ENCODE measurements around the gene GNG11. TPM values are rescaled to one million over a fixed set of nuclear protein-coding genes. Genes with fewer than 3 reads are reported as not detected.

The GNG11 gene
- total RNA-seq, 3 donors from 2014 or later (not counting 1 experiment from before 2014, with no cell fraction given) = 0.57 to 4.0 (median 1.5) TPM

DNA sequence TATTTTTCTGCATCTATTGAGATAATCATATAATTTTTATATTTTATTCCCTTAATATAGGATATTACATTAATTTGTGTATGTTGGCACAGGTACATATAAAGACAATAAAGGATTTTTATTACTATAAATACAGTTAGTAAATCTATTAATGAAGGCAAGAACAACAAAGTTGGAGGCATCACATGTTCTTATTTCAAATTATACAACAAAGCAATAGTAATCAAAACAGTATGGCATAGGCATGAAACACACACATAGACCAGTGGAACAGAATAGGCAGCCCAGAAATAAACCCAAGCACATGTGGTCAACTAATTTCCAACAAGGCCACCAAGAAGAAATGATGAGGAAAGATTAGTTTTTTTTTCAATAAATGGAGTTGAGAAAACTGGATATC, 42.2 kb upstream of the GNG11 start:
- Histone ChIP-seq H3K27ac (ENCODE audit: low read length) (no peak overlapping the region), H3K4me3 (ENCODE audit: low read length) (no peak overlapping the region), H3K27me3 (ENCODE audit: control insufficient read depth, insufficient read depth, low read length) (no peaks in the 10 kb centered on the region), H3K36me3 (ENCODE audit: control insufficient read depth, insufficient read depth, low read length) (no peaks in the 10 kb centered on the region), H3K4me1 (ENCODE audit: control insufficient read depth, insufficient read depth, low read length) (no peaks in the 10 kb centered on the region), H3K9me3 (ENCODE audit: control insufficient read depth, insufficient read depth, low read length) (no peaks in the 10 kb centered on the region)
- H3K27me3 Mint-ChIP-seq (ENCODE audit: low read depth in 2 of 2) = peaks cover 8 to 12% of the 10 kb centered on the region in 2 donors
- H3K36me3 Mint-ChIP-seq = no peaks in the 10 kb centered on the region
- H3K4me1 Mint-ChIP-seq = peaks cover 0 to 6% of the 10 kb centered on the region in 2 donors
- TF ChIP-seq, protein P1, sequence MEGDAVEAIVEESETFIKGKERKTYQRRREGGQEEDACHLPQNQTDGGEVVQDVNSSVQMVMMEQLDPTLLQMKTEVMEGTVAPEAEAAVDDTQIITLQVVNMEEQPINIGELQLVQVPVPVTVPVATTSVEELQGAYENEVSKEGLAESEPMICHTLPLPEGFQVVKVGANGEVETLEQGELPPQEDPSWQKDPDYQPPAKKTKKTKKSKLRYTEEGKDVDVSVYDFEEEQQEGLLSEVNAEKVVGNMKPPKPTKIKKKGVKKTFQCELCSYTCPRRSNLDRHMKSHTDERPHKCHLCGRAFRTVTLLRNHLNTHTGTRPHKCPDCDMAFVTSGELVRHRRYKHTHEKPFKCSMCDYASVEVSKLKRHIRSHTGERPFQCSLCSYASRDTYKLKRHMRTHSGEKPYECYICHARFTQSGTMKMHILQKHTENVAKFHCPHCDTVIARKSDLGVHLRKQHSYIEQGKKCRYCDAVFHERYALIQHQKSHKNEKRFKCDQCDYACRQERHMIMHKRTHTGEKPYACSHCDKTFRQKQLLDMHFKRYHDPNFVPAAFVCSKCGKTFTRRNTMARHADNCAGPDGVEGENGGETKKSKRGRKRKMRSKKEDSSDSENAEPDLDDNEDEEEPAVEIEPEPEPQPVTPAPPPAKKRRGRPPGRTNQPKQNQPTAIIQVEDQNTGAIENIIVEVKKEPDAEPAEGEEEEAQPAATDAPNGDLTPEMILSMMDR (IDR thresholded peaks at IDR 0.05) = no peak
- H3K4me3 Mint-ChIP-seq = no peak overlapping the region
- no peak for DNase-seq
- intact Hi-C loops (cut with micrococcal nuclease) = no loop called here
- no peak overlapping the region for H3K27ac Mint-ChIP-seq
- H3K9me3 Mint-ChIP-seq = peaks cover 0 to 2% of the 10 kb centered on the region in 2 donors
- no peak for ATAC-seq

DNA sequence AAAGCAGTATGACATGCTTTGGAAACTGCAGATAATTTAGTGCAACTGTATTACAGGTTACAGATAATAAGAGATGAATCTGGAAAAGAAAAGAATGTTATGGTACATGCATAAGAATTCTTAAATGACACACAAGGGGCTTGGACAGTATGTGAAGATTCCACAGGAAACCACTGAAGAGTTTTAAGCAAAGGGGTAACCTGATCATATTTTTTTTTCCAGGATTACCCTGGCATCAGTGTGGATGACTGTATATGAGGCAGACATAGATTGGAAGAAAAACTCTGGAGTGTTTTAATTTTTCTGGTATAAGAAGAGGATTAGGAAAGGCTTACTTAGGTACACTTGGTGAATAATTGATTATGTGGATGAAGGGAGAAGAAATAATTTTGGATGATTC, 39.1 kb upstream of the GNG11 start:
- H3K4me1 ChIP-seq (ENCODE audit: control insufficient read depth, insufficient read depth, low read length) = no peaks in the 10 kb centered on the region
- Mint-ChIP-seq H3K27me3 (ENCODE audit: low read depth in 2 of 2) (peaks cover 14 to 18% of the 10 kb centered on the region in 2 donors), H3K4me3 (no peak overlapping the region), H3K36me3 (no peaks in the 10 kb centered on the region), H3K9me3 (peaks cover 0 to 2% of the 10 kb centered on the region in 2 donors), H3K27ac (no peak overlapping the region), H3K4me1 (peaks cover 0 to 4% of the 10 kb centered on the region in 2 donors)
- H3K27ac ChIP-seq (ENCODE audit: low read length) = no peak overlapping the region
- DNase-seq (no peak), ATAC-seq (no peak)
- no peaks in the 10 kb centered on the region for H3K36me3 ChIP-seq (ENCODE audit: control insufficient read depth, insufficient read depth, low read length)
- TF ChIP-seq, protein P1 (IDR thresholded peaks at IDR 0.05) = no peak
- no peaks in the 10 kb centered on the region for H3K9me3 ChIP-seq (ENCODE audit: control insufficient read depth, insufficient read depth, low read length)
- intact Hi-C loops (cut with micrococcal nuclease) = no loop called here
- H3K27me3 ChIP-seq (ENCODE audit: control insufficient read depth, insufficient read depth, low read length) = peaks cover 3% of the 10 kb centered on the region
- H3K4me3 ChIP-seq (ENCODE audit: low read length) = no peak overlapping the region

DNA sequence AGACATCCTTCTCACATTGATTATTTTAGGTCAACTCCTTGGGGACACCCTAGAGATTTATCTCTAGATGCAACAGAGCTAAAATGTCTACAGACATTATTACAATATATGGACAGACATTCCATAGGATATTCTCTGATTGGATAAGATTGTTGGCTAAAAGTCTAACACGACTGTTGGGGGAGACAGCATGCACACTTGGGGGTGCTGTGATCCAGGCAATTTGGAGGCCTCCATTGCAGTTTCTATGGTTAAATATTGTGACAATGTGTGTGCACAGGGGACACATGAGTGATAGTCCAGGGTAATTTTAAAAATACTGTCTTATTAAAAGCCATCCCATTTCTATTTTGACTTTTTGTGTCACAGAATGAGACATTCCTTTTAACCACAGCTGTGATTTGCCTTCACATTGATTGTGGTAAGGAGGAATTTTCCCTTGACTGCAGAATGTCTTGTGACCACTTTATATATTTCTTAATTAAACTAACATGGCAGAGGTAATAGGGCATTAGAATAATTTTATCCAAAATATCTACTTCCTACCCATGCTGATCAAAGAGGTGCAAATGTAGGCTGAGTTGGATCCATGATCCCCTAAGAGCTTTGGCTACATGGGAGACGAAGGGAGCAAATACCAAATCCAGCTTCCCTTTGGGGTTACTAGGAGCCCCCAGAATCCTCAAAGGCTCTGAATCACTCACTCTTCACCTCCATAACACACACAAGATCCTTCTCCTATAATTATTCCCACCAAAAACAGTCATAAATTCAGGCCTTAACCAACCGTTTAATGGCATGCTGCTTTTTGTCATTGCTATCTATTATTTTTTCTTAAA, 38.2 kb upstream of the GNG11 start:
- DNase-seq (no peak), ATAC-seq (no peak)
- Mint-ChIP-seq H3K4me3 (no peak overlapping the region), H3K4me1 (no peaks in the 10 kb centered on the region), H3K27ac (no peak overlapping the region), H3K36me3 (no peaks in the 10 kb centered on the region), H3K27me3 (ENCODE audit: low read depth in 2 of 2) (peaks cover 12 to 24% of the 10 kb centered on the region in 2 donors), H3K9me3 (peaks cover 0 to 2% of the 10 kb centered on the region in 2 donors)
- H3K4me1 ChIP-seq (ENCODE audit: control insufficient read depth, insufficient read depth, low read length) = no peaks in the 10 kb centered on the region
- H3K4me3 ChIP-seq (ENCODE audit: low read length) = no peak overlapping the region
- intact Hi-C loops (cut with micrococcal nuclease) = no loop called here
- WGBS (ENCODE audit: insufficient coverage) = 81% methylated on average over 3 of the region's 3 CpGs
- no peaks in the 10 kb centered on the region for H3K9me3 ChIP-seq (ENCODE audit: control insufficient read depth, insufficient read depth, low read length)
- no peaks in the 10 kb centered on the region for H3K36me3 ChIP-seq (ENCODE audit: control insufficient read depth, insufficient read depth, low read length)
- H3K27me3 ChIP-seq (ENCODE audit: control insufficient read depth, insufficient read depth, low read length) = peaks cover 3% of the 10 kb centered on the region
- H3K27ac ChIP-seq (ENCODE audit: low read length) = no peak overlapping the region
- TF ChIP-seq, protein P1 (IDR thresholded peaks at IDR 0.05) = no peak

DNA sequence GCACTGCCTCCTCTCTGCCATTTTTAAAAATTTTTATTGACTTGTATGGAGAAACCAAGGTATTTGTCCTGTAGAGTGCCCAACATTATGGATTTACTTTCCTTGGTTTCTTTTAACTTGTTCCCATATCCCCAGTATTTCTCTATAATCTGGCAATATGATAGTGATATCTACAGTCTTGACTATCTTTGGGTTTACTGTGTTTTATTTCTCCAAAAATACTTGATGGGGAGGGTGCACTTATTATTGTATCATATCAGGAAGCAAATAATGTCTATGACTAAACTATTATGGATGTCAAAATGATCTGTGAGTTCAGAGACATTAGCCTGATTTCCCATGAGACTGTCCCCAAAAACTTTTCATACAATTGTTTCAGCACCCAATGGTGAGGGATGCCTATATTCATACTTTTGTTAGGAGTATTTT, 37.6 kb upstream of the GNG11 start:
- Histone ChIP-seq H3K27me3 (ENCODE audit: control insufficient read depth, insufficient read depth, low read length) (peaks cover 5% of the 10 kb centered on the region), H3K4me1 (ENCODE audit: control insufficient read depth, insufficient read depth, low read length) (no peaks in the 10 kb centered on the region), H3K4me3 (ENCODE audit: low read length) (no peak overlapping the region), H3K36me3 (ENCODE audit: control insufficient read depth, insufficient read depth, low read length) (no peaks in the 10 kb centered on the region), H3K9me3 (ENCODE audit: control insufficient read depth, insufficient read depth, low read length) (no peaks in the 10 kb centered on the region), H3K27ac (ENCODE audit: low read length) (no peak overlapping the region)
- Mint-ChIP-seq H3K4me3 (no peak overlapping the region), H3K27ac (no peak overlapping the region), H3K27me3 (ENCODE audit: low read depth in 2 of 2) (peaks cover 16 to 31% of the 10 kb centered on the region in 2 donors), H3K4me1 (no peaks in the 10 kb centered on the region), H3K36me3 (no peaks in the 10 kb centered on the region), H3K9me3 (peaks cover 0 to 2% of the 10 kb centered on the region in 2 donors)
- intact Hi-C loops (cut with micrococcal nuclease) = no loop called here
- no peak for ATAC-seq
- DNase-seq = no peak
- TF ChIP-seq, protein P1 (IDR thresholded peaks at IDR 0.05) = no peak
